Measurements from ENCODE around the gene OR6Y1.

The OR6Y1 gene

GRCh38 chr1:158570480-158570879 is 16.3 kb upstream of the OR6Y1 start, which contains the start of gene OR6P1:
OR6P1 (minus strand) TSS chr1:158570580; CDS start chr1:158563604, 6,976 bp downstream.
- TF ChIP-seq, protein P1, sequence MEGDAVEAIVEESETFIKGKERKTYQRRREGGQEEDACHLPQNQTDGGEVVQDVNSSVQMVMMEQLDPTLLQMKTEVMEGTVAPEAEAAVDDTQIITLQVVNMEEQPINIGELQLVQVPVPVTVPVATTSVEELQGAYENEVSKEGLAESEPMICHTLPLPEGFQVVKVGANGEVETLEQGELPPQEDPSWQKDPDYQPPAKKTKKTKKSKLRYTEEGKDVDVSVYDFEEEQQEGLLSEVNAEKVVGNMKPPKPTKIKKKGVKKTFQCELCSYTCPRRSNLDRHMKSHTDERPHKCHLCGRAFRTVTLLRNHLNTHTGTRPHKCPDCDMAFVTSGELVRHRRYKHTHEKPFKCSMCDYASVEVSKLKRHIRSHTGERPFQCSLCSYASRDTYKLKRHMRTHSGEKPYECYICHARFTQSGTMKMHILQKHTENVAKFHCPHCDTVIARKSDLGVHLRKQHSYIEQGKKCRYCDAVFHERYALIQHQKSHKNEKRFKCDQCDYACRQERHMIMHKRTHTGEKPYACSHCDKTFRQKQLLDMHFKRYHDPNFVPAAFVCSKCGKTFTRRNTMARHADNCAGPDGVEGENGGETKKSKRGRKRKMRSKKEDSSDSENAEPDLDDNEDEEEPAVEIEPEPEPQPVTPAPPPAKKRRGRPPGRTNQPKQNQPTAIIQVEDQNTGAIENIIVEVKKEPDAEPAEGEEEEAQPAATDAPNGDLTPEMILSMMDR (IDR thresholded peaks at IDR 0.05; ENCODE audit: low read depth, low read length) = no peak
- no peak within 1 kb of the TSS for H3K4me3 ChIP-seq (ENCODE audit: low read depth, low read length)

- H3K4me3 ChIP-seq (ENCODE audit: low read depth, low read length) = no peak overlapping the region
- TF ChIP-seq, protein P1 (IDR thresholded peaks at IDR 0.05; ENCODE audit: low read depth, low read length) = no peak
Observed at GRCh38 chr1:158564608-158565007, 10.4 kb upstream of the OR6Y1 start.

GRCh38 chr1:158563853-158564252 is 9.6 kb upstream of the OR6Y1 start:
- TF ChIP-seq, protein P1 (IDR thresholded peaks at IDR 0.05; ENCODE audit: low read depth, low read length) = no peak
- no peak overlapping the region for H3K4me3 ChIP-seq (ENCODE audit: low read depth, low read length)

DNA sequence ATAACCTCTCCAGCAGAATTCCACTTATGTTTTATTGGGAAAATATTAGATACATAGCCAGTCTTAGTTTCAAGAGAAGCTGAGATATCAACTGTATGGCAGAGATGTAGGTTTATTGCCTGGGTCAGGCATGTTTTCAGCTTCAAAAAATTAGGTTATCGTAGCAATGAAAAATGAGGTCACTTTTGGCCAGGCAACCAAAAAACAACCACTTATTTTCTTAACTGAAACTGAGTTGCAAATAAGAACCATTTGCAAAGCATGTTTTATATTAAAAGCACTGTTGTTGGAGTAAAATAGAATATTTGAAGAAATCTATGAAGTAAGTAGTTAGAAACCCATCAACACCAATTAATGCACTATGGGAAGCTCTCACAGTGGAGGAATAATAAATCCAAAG is 5.5 kb upstream of the OR6Y1 start:
- H3K4me3 ChIP-seq (ENCODE audit: low read depth, low read length) = no peak overlapping the region
- TF ChIP-seq, protein P1 (IDR thresholded peaks at IDR 0.05; ENCODE audit: low read depth, low read length) = no peak

DNA sequence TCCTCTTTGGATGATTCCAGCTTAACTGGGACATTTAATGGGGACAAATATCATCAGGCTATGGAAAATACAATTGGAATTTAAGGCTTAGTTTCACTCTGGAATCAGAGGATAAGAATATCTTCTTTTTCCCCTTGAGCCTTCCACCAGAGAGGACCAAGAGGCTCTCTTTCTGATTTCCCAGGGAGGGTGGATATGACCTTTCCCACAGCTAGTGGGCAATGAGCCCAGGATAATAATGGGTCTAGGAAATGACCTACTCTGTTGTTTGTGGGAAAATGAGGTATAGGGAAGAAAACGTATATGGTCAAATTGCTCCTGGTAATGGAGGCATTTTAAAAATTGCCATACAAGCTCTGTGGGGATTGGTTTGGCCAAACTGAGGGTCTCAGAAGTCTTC is 1.9 kb downstream of the OR6Y1 start:
- no peak overlapping the region for H3K4me3 ChIP-seq (ENCODE audit: low read depth, low read length)
- TF ChIP-seq, protein P1 (IDR thresholded peaks at IDR 0.05; ENCODE audit: low read depth, low read length) = no peak

DNA sequence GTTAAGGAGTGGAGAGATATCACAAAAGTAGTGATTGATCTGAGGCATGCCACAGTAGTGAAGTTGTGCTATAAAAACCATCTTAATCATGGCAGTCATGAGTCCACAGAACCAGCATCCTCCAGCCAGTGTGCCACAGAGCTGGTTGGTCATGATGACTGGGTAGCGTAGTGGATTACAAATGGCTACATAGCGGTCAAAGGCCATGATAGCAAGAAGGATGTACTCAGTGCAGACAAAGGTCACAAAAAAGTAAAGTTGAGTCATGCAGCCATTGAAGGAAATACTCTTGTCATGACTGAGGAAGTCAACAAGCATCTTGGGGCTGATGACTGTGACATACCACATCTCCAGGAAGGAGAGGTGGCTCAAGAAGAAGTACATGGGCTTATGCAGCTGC is 6.7 kb downstream of the OR6Y1 start:
- TF ChIP-seq, protein P1 (IDR thresholded peaks at IDR 0.05; ENCODE audit: low read depth, low read length) = no peak

GRCh38 chr1:158537609-158538008 is 16.6 kb downstream of the OR6Y1 start:
- TF ChIP-seq, protein P1 (IDR thresholded peaks at IDR 0.05; ENCODE audit: low read depth, low read length) = no peak
- no peak overlapping the region for H3K4me3 ChIP-seq (ENCODE audit: low read depth, low read length)

More for the DNA sequence above, 6.7 kb downstream of the OR6Y1 start:
- no peak overlapping the region for H3K4me3 ChIP-seq (ENCODE audit: low read depth, low read length)
